HG03196 (cell line): ENCODE results near the gene GLI1.

Source experiments
- ATAC-seq: cut with Tn5 transposase; IDR thresholded peaks from one replicate; pipeline ENCODE4 v1.9.1; 2021; ENCODE audit not compliant: unreplicated experiment

The GLI1 gene

DNA sequence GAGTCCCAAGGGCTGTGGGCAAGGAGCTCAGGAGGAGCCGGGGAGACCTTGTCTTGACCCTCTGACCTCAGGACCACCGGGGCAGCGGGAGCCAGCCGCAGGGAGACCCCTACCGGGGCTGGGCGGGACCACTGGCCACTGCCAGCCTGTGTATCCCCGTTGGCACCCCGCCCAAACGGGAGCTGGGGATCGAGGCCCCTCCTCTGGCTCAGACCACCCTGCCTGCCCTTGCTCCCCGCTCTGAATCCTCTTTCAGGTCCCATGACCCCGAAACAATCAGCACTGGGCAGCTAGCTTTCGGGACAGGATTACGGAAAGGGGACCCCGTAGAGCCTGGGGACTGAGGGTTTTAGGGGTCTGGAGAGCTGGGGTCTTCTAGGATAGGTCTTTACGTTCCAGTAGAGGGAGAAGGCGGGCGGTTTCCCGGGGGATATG, 1.3 kb downstream of the GLI1 start:
- ATAC-seq: no peak

DNA sequence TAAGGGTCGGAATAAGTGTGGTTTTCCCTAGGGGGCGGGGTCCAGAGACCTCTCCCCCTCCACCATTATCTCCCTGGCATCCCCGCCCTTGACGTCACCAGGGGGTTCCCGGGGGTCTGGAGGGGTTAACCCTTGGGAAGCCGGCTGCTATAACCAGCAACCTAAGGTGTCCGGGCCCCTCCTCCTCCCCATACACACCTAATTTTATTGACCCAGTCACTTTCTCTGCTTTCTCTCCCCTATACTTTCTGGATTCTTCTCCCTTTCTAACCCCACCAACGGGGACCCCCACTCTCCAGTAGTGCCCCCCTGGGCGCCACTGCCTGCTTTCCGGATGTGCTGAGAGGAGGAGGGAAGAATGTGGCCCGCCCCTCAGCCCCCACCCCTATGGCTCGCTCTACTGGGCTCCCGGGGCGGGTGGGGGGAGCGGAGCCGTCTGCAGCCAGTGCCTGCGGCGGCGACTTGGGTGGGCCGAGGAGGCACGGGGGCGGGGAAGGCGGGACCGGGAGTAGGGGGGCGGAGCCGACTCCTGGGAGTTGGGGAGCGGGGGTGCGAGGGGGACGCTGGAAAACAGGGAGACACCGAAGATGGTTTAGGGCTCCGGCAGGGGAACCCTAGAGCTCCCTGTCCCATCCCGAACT, 1.8 kb downstream of the GLI1 start:
- no peak for ATAC-seq

DNA sequence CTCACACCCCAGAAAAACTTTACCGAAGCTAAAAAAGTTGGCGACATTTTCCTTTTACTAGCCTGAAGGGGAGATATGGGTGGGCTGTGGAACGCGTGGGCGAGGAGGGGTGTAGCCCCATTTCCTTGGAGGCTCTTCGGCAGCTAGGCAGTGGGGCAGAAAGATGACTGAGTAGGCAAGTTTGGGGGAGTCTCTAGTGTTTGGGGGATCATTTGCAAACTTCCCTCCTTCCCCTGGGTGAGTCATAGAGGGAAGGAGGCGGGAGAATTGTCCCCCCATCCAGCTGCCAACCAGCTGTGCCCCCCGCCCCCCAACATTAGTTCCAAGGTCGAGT, 2.3 kb downstream of the GLI1 start:
- no peak for ATAC-seq

DNA sequence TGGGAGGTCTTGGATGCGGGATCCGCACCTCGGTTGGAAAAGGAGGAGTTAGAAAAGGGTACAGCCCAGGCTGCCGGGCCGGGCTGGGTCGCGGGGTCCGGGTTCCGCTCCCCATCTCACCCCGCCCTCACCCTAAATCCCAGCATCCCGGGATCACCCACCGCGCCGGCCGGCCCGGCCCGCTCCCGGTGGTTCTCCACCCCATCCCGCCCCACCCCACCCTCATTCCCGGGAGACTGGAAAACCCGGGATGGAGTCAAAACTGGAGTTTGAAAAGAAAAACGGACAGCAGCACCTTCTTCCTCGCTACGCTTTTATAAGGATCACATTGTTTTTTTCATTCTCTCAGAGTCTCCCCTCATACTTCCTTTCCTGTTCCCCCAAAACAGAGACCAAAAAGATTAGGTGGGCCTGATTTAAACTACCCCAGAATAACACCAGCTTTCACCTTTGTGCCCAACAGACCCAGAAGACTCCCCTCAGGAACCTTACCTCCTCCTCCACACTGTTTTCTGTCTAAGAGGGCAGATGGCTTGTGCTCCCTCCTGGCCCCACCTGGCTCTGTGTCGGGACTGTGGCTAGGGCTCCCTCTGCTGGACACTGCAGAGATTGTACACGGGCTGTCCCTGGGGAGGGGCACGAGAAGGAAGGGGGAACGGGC, 2.8 kb downstream of the GLI1 start:
- ATAC-seq: peak; percentile 63

DNA sequence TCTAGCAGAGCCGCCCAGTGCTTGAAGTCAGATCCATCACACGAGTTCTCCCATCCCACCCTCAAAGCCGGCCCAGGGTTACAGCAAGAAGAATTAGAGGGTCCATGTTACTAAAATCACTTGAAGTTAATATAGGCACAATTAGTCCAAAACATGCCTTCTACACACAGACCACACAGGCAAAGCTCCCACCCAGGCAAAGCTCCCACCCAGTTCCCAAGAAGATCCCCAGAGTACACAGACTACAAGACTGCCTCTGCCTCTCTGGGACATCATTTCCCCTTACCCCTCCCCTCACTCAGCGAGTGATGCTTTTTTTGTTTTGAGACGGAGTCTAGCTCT, 3.3 kb downstream of the GLI1 start:
- ATAC-seq: no peak

DNA sequence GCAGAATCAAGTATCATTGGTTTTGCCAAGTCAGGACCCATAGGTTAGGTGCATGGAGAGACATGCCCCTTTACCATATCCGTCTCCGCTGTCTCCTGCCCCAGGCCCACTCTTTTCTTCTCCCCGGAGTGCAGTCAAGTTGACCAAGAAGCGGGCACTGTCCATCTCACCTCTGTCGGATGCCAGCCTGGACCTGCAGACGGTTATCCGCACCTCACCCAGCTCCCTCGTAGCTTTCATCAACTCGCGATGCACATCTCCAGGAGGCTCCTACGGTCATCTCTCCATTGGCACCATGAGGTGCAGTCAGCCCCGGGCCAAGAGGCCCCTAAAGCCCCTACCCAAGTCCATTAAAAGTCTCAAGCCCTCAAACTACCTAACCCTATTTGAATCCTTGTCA, 5.0 kb downstream of the GLI1 start:
- no peak for ATAC-seq

GRCh38 chr12:57465030-57465746, 5.6 kb downstream of the GLI1 start:
- no peak for ATAC-seq

GRCh38 chr12:57465747-57466505, 6.3 kb downstream of the GLI1 start:
- no peak for ATAC-seq

GRCh38 chr12:57467212-57467874, 7.8 kb downstream of the GLI1 start:
- ATAC-seq: no peak

- no peak for ATAC-seq
Observed at GRCh38 chr12:57467915-57468314, 8.3 kb downstream of the GLI1 start.

DNA sequence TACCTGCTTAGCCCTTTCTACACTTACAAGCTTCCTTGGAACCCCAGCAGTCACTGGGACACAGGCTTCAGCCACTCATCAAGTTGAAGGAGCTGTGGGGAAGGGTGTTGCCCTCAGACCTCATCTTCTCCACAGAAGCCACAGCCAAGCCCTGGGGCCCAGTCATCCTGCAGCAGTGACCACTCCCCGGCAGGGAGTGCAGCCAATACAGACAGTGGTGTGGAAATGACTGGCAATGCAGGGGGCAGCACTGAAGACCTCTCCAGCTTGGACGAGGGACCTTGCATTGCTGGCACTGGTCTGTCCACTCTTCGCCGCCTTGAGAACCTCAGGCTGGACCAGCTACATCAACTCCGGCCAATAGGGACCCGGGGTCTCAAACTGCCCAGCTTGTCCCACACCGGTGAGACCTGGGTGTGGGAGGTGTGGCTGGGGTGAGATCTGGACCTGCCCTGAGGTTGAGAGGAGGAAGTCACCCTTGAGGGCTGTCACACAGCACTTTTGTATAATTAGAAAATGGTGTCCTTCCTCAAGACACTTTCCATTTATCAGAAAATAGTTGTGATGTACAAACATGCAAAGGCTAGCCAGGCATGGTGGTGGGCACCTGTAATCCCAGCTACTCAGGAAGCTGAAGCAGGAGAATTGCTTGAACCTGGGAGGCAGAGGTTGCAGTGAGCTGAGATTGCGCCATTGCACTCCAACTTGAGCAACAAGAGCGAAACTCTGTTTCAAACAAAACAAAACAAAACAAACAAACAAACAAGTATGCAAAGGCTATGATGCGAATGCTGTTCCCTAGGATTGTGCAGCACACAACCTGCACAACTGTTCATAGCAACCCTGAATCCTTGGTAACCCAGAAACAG, 9.9 kb downstream of the GLI1 start:
- ATAC-seq: no peak

DNA sequence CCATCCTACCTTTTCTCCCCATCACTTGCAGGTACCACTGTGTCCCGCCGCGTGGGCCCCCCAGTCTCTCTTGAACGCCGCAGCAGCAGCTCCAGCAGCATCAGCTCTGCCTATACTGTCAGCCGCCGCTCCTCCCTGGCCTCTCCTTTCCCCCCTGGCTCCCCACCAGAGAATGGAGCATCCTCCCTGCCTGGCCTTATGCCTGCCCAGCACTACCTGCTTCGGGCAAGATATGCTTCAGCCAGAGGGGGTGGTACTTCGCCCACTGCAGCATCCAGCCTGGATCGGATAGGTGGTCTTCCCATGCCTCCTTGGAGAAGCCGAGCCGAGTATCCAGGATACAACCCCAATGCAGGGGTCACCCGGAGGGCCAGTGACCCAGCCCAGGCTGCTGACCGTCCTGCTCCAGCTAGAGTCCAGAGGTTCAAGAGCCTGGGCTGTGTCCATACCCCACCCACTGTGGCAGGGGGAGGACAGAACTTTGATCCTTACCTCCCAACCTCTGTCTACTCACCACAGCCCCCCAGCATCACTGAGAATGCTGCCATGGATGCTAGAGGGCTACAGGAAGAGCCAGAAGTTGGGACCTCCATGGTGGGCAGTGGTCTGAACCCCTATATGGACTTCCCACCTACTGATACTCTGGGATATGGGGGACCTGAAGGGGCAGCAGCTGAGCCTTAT, 10.8 kb downstream of the GLI1 start:
- no peak for ATAC-seq

DNA sequence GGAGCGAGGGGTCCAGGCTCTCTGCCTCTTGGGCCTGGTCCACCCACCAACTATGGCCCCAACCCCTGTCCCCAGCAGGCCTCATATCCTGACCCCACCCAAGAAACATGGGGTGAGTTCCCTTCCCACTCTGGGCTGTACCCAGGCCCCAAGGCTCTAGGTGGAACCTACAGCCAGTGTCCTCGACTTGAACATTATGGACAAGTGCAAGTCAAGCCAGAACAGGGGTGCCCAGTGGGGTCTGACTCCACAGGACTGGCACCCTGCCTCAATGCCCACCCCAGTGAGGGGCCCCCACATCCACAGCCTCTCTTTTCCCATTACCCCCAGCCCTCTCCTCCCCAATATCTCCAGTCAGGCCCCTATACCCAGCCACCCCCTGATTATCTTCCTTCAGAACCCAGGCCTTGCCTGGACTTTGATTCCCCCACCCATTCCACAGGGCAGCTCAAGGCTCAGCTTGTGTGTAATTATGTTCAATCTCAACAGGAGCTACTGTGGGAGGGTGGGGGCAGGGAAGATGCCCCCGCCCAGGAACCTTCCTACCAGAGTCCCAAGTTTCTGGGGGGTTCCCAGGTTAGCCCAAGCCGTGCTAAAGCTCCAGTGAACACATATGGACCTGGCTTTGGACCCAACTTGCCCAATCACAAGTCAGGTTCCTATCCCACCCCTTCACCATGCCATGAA, 11.5 kb downstream of the GLI1 start:
- no peak for ATAC-seq

GRCh38 chr12:57471661-57472060, 12.1 kb downstream of the GLI1 start:
- no peak for ATAC-seq

DNA sequence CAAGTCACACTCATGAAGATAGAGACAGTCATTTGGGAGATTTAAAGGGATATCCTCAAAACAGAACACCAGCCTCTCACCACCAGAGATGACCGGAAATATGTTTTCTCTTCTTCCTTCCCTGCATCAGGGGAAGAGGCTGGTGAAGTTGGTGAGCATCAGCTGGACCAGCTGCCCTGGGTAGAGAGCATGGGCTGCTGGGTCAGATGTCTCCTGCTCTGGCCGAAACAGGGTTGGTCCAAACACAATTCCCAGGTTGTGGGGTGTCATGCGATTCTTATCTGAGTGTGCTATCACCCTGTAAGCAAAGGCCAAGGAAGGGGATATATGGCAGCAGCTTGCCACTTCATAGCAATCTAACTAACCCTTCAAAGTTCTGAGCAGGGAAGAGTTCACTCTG, 12.8 kb downstream of the GLI1 start:
- no peak for ATAC-seq

DNA sequence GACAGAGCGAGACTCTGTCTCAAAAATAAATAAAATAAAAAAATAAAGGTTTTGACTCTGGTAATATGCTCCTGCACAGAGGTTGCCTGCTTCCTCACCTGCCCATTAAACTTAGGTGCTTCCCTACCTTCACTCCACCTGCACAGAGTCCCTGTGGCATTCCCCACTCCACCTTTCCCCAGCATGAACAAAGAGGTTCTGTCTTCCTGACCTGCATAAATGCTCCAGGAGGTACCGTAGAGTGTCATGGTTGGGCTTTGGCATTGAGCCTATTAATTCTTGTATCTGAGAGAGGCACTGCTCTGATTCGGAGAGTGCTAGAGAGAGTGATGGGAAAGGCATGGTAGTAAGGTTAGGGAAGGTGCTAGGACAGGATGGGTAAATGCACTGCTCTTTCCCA, 13.8 kb downstream of the GLI1 start:
- ATAC-seq: no peak

- ATAC-seq: no peak
Observed at GRCh38 chr12:57473886-57474285, 14.3 kb downstream of the GLI1 start.

GRCh38 chr12:57474430-57474829, 14.8 kb downstream of the GLI1 start:
- no peak for ATAC-seq

DNA sequence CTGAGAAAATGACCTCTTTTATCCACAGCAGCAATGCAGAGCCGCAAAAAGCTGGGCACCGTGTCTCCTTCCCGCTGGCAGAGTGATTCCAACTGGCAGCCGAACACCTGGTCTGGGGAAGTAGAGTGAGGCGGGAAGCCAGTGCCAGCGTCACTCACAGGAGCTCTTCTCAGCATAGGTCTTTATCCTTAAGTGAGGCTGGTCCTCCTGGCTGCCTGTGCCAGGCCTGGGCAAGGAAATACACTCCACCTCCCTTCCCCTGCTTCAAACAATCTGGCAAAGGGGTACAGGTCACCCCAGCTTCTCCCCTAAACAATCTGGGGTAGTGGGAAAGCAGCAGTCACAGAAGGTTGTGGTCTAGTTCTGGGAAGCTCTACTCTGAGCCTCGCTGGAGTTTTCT, 15.3 kb downstream of the GLI1 start:
- ATAC-seq: no peak
